Measurements from ENCODE around the gene RPL39L.

GRCh38 chr3:187114511-187114910, 24.8 kb downstream of the RPL39L start:
- TF ChIP-seq CTCF (IDR thresholded peaks at IDR 0.05): no peak
- no peak for TF ChIP-seq POLR2AphosphoS5 (IDR thresholded peaks at IDR 0.05; ENCODE audit: low read depth, low read length)
- no peak for TF ChIP-seq SIN3A (IDR thresholded peaks at IDR 0.05; ENCODE audit: borderline replicate concordance, insufficient read depth, low read depth, low read length)
- no peak for TF ChIP-seq REST (IDR thresholded peaks at IDR 0.05; ENCODE audit: insufficient read depth in 1 of 2, low read depth in 2 of 2, low read length in 1 of 2)

All from Panc1 (cell line).